Ascending aorta (tissue), 2 donors: ENCODE measurements around the gene BCR. TPM values are rescaled to one million over a fixed set of nuclear protein-coding genes. Genes with fewer than 3 reads are reported as not detected.

ENCODE experiments used
- DNase-seq, 2 donors: peaks; one replicate each; pipeline ENCODE4 v3.0.0-alpha.2; 2019; ENCODE audit warnings: low spot score in 2 of 2
- H3K27ac ChIP-seq, 2 donors: fragments of 200-600 bp; sonication (generic); one replicate each; pipeline ENCODE4 v1.5.1; 2016 to 2017; ENCODE audit warnings: mild to moderate bottlenecking in 1 of 2
- H3K27me3 ChIP-seq: fragments of 200-600 bp; sonication (generic); one replicate; pipeline ENCODE4 v1.5.1; 2017
- H3K36me3 ChIP-seq, 2 donors: fragments of 200-600 bp; sonication (generic); one replicate each; pipeline ENCODE4 v1.5.1; 2016
- H3K4me1 ChIP-seq, 2 donors: fragments of 200-600 bp; sonication (generic); one replicate each; pipeline ENCODE4 v1.5.1; 2016 to 2017; ENCODE audit warnings: mild to moderate bottlenecking in 1 of 2
- H3K4me3 ChIP-seq, 2 donors: fragments of 200-600 bp; sonication (generic); one replicate each; pipeline ENCODE4 v1.5.1; 2016 to 2017; ENCODE audit warnings: mild to moderate bottlenecking in 1 of 2
- H3K9me3 ChIP-seq, 2 donors: fragments of 200-600 bp; sonication (generic); one replicate each; pipeline ENCODE4 v1.5.1; 2016
- CTCF ChIP-seq, 3 experiments: fragments of 200-600 bp in 2 of 3; fragments of 450-650 bp in 1 of 3; sonication (generic) in 2 of 3; IDR thresholded peaks; one replicate each; pipeline ENCODE4 v1.5.1; 2016 to 2019; ENCODE audit warnings: antibody characterized with exemption in 3 of 3, mild to moderate bottlenecking in 1 of 3, moderate library complexity in 1 of 3
- intact Hi-C: fragments of 100-400 bp; cut with DNase I; formaldehyde crosslinking; loops from one replicate; pipeline ENCODE4 v1.15.1; 2023
- total RNA-seq: library from RNA; depleted of rRNA; stranded (reverse); fragments of >200 nt; gene quantifications from one replicate; pipeline ENCODE4 v1.1.0, GENCODE V29; 2016

Gene BCR
- total RNA-seq, 1 donor from 2014 or later = 216 TPM

DNA sequence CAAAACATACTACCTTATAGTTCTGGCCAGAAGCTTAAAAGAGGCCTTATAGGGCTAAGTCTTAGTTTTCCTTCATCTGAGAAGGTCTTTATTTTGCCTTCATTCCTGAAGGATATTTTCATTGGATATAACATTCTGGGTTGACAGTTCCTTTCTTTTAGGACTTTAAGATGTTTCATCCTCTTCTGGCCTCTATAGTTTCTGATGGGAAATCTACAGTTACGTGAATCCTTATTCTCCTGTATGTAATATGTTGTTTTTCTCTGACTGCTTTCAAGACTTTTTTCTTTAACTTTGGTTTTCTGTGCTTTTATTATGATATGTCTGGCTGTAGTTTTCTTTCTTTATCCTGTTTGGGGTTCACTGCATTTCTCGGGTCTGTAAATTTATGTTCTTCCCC lies 48.2 kb downstream of the BCR start:
- intact Hi-C loops = no loop called here
- Histone ChIP-seq H3K27ac (no peak overlapping the region), H3K4me1 (peaks cover 7 to 63% of the 10 kb centered on the region in 2 donors), H3K27me3 (no peaks in the 10 kb centered on the region), H3K4me3 (no peak overlapping the region), H3K9me3 (peaks cover 8 to 19% of the 10 kb centered on the region in 2 donors), H3K36me3 (no peaks in the 10 kb centered on the region)
- TF ChIP-seq CTCF (IDR thresholded peaks at IDR 0.05) = no peak
- DNase-seq = no peak

- peak overlapping the region in 1 of 2 donors; percentile 48 for H3K27ac ChIP-seq
- H3K4me1 ChIP-seq = peaks cover 7 to 58% of the 10 kb centered on the region in 2 donors
- no peaks in the 10 kb centered on the region for H3K36me3 ChIP-seq
- H3K4me3 ChIP-seq = no peak overlapping the region
- no peaks in the 10 kb centered on the region for H3K27me3 ChIP-seq
- peaks cover 8 to 19% of the 10 kb centered on the region in 2 donors for H3K9me3 ChIP-seq
- no peak for TF ChIP-seq CTCF (IDR thresholded peaks at IDR 0.05)
- intact Hi-C loops = no loop called here
- DNase-seq = no peak
Measured at GRCh38 chr22:23229646-23230045, 49.3 kb downstream of the BCR start.

- intact Hi-C loops = no loop called here
Measured at GRCh38 chr22:23230348-23231068, 50.2 kb downstream of the BCR start.

DNA sequence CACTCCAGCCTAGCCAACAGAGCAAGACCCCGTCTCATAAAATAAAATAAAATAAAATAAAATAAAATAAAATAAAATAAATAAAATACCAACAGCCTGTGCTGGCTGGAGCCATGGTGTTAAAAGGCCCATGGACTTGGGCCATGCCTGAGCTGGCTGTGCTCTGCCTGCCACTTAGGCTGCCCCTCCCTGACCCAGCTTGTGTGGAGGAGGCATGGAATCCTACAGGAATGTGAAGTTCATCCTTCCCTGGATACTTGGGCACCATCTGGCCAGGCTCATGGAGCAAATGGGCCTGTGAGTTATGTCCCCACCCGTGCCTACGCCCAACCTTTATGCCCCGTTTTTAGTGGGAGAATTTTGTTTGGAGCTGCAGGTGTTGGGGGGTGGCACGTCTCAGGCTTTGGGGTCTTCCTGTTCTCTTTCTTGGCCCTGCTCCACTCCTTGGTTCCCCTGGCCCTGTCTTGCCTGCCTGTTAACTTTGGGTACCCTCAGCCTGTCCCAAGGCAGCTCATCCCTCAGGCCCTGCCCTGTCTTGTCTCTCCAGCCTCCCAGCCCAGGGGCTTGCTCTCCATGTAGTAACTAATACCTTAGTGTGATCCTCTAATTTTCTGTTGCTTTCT lies 51.3 kb downstream of the BCR start:
- peaks cover 10 to 59% of the 10 kb centered on the region in 2 donors for H3K4me1 ChIP-seq

More at GRCh38 chr22:23230348-23231068, 50.2 kb downstream of the BCR start:
- Histone ChIP-seq H3K27me3 (no peaks in the 10 kb centered on the region), H3K9me3 (peaks cover 8 to 19% of the 10 kb centered on the region in 2 donors), H3K36me3 (no peaks in the 10 kb centered on the region), H3K27ac (peak overlapping the region in 1 of 2 donors; percentile 48), H3K4me1 (peaks cover 4 to 56% of the 10 kb centered on the region in 2 donors), H3K4me3 (no peak overlapping the region)
- no peak for TF ChIP-seq CTCF (IDR thresholded peaks at IDR 0.05)
- no peak for DNase-seq

More for the DNA sequence above, 51.3 kb downstream of the BCR start:
- intact Hi-C loops = no loop called here
- Histone ChIP-seq H3K36me3 (no peaks in the 10 kb centered on the region), H3K27me3 (no peaks in the 10 kb centered on the region), H3K27ac (peak overlapping the region; percentile 5 to 50), H3K4me3 (no peak overlapping the region), H3K9me3 (peaks cover 8 to 19% of the 10 kb centered on the region in 2 donors)
- no peak for TF ChIP-seq CTCF (IDR thresholded peaks at IDR 0.05)
- DNase-seq = no peak
